Measurements from ENCODE around the gene ANAPC10.

Gene ANAPC10

DNA sequence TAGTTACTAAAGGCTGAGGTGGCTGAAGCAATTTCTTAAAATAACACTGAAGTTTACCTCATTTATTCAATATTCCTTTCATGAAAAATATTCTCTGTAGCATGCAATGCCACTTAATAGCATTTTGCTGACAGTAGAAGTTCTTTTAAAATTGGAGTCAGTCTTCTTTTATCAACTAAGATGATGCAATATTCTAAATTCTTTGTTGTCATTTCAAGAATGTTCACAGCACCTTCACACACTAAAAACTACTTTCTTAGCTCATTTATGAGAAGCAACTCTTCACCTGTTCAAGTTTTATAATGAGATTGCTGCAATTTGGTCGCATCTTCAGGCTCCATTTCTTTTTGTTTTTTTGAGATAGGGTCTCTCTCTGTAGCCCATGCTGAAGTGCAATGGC, 48.8 kb downstream of the ANAPC10 start:
- no peak for DNase-seq (ENCODE audit: extremely low read depth, low read depth)
- TF ChIP-seq, protein P1, sequence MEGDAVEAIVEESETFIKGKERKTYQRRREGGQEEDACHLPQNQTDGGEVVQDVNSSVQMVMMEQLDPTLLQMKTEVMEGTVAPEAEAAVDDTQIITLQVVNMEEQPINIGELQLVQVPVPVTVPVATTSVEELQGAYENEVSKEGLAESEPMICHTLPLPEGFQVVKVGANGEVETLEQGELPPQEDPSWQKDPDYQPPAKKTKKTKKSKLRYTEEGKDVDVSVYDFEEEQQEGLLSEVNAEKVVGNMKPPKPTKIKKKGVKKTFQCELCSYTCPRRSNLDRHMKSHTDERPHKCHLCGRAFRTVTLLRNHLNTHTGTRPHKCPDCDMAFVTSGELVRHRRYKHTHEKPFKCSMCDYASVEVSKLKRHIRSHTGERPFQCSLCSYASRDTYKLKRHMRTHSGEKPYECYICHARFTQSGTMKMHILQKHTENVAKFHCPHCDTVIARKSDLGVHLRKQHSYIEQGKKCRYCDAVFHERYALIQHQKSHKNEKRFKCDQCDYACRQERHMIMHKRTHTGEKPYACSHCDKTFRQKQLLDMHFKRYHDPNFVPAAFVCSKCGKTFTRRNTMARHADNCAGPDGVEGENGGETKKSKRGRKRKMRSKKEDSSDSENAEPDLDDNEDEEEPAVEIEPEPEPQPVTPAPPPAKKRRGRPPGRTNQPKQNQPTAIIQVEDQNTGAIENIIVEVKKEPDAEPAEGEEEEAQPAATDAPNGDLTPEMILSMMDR (IDR thresholded peaks at IDR 0.05; ENCODE audit: low read depth, low read length) = no peak

DNA sequence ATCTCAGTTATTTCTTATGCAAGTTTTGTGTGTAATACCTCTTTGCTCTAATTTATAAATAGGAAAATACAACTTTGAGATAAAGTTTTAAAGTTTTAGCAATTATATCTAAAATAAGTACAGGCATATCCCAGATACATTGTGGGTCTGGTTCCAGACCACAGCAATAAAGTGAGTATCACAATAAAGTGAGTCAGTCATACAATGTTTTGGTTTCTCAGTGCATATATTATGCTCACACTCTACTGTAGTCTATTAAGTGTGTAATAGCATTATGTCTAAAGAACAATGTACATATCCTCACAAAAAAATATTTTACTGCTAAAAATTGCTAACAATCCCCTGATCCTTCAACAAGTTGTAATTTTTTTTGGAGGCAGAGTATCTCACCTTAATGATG, 49.2 kb downstream of the ANAPC10 start:
- TF ChIP-seq, protein P1 (IDR thresholded peaks at IDR 0.05; ENCODE audit: low read depth, low read length) = no peak
- DNase-seq (ENCODE audit: extremely low read depth, low read depth) = no peak

DNA sequence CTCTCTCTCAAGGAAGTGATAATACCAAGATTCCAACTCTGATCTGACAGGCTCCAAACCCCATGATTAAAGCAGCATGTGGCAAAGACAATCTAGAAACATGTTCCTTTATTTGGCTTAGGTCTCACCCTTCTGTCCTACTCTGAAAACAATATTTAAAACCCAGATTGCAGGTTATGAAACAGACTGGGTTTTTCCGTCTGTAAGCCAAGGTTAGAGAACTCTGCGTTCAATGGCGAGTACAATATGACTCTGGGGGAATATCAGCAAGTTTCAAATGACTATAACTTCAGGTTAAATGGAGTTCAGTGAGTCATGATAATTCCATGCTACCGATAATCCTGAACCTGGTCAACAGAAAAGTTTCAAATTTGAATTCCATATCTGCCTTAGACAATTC, 50.8 kb downstream of the ANAPC10 start:
- no peak for DNase-seq (ENCODE audit: extremely low read depth, low read depth)
- TF ChIP-seq, protein P1 (IDR thresholded peaks at IDR 0.05; ENCODE audit: low read depth, low read length) = no peak

DNA sequence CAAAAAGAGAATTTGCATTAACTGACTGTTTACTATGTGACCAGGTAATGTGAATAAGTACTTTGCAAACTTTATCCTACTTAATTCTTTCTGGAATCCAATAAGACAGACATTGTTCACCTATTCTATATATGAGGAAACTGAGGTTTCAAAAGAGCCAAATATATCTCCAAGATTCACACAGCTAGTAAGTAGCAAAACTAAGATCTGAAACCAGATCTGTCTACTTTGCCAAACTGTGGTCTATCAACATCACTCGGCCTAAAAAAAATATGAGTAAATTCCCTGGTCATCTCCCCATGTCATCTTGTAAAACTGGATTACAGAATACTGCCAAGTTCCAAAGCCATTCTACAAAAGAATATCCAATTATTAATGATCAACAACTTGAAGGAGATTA, 52.8 kb downstream of the ANAPC10 start:
- DNase-seq (ENCODE audit: extremely low read depth, low read depth) = no peak
- TF ChIP-seq, protein P1 (IDR thresholded peaks at IDR 0.05; ENCODE audit: low read depth, low read length) = no peak

DNA sequence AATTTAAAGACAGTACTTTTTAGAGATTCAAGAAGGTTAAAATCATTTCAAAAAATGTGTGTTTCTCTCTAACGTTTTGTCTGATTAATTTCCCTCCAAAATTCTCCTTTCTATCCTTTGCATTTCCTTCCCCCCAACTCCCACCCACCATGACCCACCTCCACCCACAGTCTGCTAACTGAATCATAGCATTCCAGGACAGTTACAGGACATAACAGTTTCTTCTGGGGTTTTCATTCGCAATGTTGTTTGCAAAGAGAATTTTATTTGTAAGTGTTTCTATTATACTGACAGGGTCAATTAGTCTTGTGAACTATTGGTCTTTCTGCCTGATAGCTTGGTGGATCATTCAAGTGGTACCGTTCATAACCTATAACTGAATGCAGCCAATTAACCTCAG, 53.7 kb downstream of the ANAPC10 start:
- DNase-seq (ENCODE audit: extremely low read depth, low read depth) = no peak
- TF ChIP-seq, protein P1 (IDR thresholded peaks at IDR 0.05; ENCODE audit: low read depth, low read length) = no peak

DNA sequence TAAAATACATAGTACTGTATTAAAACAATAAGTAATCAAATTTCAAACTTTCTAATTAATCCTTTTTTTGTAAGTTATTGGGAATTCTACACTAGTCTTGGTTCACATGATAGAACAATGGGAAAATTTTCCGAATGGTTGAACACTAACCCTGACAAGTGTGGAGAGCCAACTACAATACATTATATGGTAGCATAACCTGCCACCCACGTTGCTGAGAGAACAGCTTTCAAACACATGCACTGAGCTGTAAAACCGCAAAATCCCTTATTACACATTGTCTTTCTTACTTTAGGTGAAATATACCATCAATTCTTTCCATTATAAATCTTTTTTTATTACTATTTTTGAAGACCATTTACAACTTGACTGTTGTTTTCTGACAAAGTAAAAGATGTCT, 54.7 kb downstream of the ANAPC10 start:
- DNase-seq (ENCODE audit: extremely low read depth, low read depth) = no peak
- TF ChIP-seq, protein P1 (IDR thresholded peaks at IDR 0.05; ENCODE audit: low read depth, low read length) = no peak

DNA sequence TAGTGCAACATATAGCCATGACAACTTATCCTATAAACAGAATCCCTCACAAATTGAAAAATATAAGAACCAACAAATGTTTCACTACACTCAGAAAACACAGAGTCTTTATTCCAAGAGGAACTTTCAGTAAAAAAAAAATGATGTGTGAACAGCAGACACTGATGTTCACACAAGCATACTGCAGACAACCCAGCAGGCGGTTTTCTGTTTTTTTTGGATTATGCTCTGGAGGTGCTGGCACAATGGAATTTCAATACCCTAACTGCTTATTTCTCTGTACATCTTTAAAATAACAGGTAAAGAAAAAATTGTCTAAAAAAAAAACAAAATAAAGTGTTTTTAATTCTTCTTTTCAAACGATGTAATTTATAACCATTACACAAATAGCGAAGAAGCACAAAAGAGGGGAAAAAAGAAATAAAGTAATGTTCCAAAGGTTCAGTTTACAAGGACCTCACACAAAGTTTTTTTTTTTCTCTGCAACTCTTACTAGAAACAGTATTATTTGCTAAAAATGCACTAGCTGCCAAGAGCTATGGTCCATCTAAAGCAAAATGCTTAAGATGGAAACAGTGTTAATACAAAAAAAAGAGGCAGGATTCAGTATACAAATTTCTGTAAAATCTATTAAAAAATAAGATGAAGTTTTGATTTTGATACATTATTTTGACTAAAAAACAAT, 55.3 kb downstream of the ANAPC10 start:
- TF ChIP-seq, protein P1 (IDR thresholded peaks at IDR 0.05; ENCODE audit: low read depth, low read length) = no peak
- no peak for DNase-seq (ENCODE audit: extremely low read depth, low read depth)

All from AG09319 (cell line).